HG02759 (cell line): ENCODE results near the gene C1orf159.

Source experiments
- ATAC-seq: cut with Tn5 transposase; IDR thresholded peaks from one replicate; pipeline ENCODE4 v1.9.1; 2021; ENCODE audit warnings: mild to moderate bottlenecking, moderate library complexity; ENCODE audit not compliant: unreplicated experiment

Gene C1orf159

DNA sequence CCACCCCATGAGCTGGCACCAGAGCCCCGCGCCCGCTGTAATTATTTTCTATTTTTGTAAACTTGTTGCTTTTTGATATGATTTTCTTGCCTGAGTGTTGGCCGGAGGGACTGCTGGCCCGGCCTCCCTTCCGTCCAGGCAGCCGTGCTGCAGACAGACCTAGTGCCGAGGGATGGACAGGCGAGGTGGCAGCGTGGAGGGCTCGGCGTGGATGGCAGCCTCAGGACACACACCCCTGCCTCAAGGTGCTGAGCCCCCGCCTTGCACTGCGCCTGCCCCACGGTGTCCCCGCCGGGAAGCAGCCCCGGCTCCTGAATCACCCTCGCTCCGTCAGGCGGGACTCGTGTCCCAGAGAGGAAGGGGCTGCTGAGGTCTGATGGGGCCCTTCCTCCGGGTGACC is 60.9 kb downstream of the C1orf159 start:
- ATAC-seq: no peak

DNA sequence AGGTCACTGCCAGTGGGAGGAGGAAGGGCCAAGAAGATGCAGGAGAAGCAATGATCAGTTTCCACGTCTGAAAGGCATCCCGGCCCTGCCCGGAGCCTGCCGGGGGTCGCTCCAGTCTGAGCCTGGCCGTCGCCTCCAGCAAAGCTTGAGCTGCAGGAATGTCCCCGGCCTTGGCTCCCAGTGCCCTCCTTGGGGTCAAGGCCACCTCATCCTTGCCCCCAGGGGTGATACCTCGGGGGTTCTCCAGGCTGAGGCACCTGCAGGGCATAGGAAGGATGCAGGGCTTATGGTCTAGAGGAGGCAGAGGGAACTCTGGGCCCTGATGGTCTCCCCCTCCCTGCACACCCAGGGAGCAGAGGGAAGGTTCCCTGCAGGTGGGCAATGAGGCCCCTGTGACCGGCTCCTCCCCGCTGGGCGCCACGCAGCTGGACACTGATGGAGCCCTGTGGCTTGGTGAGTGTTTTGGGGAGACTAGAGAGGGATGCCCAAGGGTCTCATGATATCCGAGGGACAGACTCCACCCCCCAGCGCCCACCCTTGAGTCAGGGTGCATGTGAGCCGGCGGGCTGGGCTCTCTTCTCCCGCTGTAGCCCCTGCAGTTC is 61.7 kb downstream of the C1orf159 start:
- ATAC-seq: no peak

DNA sequence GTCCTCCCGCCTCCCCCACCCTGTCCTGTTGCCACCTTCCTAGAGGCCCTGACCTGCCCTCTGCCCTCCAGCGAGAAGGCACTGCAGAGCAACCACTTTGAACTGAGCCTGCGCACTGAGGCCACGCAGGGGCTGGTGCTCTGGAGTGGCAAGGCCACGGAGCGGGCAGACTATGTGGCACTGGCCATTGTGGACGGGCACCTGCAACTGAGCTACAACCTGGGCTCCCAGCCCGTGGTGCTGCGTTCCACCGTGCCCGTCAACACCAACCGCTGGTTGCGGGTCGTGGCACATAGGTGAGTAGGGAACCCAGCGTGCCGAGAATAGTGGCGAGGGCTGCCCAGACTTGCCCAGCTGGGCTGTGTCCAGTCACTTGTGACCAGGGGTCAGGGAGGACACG is 62.2 kb downstream of the C1orf159 start:
- no peak for ATAC-seq

DNA sequence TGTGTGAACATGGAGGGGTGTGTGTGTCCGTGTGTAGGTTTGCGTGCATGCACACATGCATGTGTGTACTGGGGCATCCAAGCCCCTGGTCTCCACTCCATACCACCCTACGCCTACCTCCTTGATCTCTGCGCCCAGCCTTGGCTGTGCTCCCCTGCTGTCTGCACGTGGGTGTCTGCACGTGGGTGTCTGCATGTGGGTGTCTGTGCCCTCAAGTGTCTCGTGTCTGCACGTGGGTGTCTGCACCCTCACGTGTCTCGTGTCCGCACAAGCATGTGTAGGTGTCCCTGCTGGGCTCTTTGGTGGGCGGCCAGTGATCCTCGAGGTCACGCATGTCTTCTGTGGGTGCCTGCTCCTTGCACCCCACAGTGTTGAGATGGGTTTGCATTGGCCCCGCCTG is 62.9 kb downstream of the C1orf159 start:
- ATAC-seq: no peak

GRCh38 chr1:1052003-1052840 is 63.7 kb downstream of the C1orf159 start:
- no peak for ATAC-seq

- no peak for ATAC-seq
These were observed 64.6 kb downstream of the C1orf159 start for GRCh38 chr1:1051127-1051810.

GRCh38 chr1:1050577-1051052 is 65.3 kb downstream of the C1orf159 start:
- no peak for ATAC-seq

DNA sequence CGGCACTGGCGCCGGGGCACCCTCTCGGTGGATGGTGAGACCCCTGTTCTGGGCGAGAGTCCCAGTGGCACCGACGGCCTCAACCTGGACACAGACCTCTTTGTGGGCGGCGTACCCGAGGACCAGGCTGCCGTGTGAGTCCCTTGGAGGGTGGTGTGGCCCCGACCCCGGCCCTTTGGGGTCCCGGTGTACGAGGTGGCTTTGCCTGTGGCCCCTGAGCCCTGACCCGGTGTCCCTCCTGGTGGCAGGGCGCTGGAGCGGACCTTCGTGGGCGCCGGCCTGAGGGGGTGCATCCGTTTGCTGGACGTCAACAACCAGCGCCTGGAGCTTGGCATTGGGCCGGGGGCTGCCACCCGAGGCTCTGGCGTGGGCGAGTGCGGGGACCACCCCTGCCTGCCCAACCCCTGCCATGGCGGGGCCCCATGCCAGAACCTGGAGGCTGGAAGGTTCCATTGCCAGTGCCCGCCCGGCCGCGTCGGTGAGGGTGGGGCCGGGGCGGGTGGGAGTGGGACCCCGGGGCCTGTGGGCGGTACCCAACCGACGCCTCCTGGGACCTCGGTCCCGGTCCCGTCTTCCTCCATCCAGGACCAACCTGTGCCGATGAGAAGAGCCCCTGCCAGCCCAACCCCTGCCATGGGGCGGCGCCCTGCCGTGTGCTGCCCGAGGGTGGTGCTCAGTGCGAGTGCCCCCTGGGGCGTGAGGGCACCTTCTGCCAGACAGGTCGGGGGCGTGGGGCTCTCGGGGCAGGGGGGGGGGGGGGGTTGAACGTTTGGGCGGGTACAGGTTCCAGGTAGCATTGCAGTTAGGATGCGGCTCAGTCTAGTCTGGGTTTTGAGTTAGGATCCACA is 66.3 kb downstream of the C1orf159 start:
- no peak for ATAC-seq

DNA sequence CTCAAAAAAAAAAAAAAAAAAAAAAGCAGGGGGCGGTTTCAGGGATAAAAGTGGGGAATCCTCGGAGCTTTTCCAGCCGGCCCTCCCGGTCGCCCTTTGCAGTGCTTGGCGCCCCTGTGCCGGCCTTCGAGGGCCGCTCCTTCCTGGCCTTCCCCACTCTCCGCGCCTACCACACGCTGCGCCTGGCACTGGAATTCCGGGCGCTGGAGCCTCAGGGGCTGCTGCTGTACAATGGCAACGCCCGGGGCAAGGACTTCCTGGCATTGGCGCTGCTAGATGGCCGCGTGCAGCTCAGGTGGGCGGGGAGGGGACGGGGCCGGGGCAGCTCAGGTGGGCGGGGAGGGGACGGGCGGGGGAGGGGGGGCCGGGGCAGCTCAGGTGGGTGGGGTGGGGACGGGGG is 67.1 kb downstream of the C1orf159 start:
- no peak for ATAC-seq

GRCh38 chr1:1047963-1048362 is 67.9 kb downstream of the C1orf159 start:
- no peak for ATAC-seq

- ATAC-seq: no peak
These were observed 68.5 kb downstream of the C1orf159 start for GRCh38 chr1:1047407-1047806.

DNA sequence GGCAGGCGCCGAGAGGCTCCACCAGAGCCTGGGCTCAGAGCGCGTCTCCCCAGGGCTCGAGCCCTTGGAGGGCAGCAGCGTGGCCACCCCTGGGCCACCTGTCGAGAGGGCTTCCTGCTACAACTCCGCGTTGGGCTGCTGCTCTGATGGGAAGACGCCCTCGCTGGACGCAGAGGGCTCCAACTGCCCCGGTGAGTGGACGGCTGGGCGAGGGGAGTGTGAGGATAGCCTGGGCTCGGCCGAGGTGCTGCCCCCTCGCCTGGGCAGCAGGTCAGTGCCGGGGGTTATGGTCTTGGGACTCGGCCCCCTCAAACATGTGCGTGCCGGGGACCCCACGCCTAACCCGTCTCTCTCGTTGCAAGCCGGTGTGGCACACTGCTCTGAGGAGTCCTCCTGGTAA is 69.1 kb downstream of the C1orf159 start:
- ATAC-seq: no peak

GRCh38 chr1:1046243-1046642 is 69.6 kb downstream of the C1orf159 start:
- ATAC-seq: no peak

- no peak for ATAC-seq
These were observed 70.8 kb downstream of the C1orf159 start for GRCh38 chr1:1045129-1045528.

DNA sequence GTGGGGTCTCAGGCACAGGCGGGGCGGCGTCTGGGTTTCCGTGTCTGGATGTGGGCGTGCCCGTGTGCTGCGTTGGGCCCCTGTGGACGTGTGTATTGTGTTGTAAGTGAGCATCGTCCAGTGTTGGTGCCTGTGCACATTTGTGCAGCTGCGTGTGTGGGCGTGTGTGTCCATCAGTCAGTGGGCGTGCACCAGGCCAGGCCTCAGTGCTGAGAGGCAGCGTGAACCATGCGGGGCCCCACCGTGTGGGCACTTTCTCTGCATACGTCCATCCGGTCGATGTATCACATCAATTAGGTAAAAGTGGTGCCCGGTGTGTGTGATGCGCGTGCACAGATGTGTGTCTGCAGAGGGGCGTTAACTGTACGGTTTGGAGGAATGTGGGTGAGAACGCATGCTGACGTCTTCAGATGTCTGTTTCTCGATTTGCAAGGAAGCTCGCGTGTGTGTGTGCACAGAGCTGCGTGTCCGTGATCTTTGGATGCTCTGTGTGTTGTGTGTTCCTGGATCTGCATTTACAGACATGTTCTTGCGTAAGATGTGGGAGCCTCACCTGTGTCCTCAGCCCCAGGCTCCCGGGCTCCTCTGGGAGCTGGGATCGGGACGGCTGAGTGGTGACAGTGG is 71.3 kb downstream of the C1orf159 start:
- no peak for ATAC-seq

DNA sequence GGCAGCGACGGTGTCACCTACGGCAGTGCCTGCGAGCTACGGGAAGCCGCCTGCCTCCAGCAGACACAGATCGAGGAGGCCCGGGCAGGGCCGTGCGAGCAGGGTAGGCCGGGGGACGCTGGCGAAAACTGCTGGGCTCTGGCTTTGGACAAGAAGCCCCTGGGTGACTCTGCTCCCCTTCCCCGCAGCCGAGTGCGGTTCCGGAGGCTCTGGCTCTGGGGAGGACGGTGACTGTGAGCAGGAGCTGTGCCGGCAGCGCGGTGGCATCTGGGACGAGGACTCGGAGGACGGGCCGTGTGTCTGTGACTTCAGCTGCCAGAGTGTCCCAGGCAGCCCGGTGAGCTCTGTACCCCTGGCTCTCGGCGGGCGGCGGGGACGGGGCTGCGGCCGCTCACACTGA is 72.0 kb downstream of the C1orf159 start:
- no peak for ATAC-seq

DNA sequence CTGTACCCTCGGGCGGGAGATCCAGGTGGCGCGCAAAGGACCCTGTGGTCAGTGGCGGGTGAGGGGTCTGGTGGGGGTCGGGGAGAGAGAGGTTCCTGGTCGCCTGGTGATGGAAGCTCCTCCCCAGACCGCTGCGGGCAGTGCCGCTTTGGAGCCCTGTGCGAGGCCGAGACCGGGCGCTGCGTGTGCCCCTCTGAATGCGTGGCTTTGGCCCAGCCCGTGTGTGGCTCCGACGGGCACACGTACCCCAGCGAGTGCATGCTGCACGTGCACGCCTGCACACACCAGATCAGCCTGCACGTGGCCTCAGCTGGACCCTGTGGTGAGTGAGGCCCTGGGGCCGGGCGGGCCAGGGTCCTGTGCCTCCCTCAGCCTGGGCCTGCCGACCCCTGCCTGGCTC is 72.5 kb downstream of the C1orf159 start:
- ATAC-seq: no peak

GRCh38 chr1:1042835-1043234 is 73.1 kb downstream of the C1orf159 start:
- no peak for ATAC-seq

DNA sequence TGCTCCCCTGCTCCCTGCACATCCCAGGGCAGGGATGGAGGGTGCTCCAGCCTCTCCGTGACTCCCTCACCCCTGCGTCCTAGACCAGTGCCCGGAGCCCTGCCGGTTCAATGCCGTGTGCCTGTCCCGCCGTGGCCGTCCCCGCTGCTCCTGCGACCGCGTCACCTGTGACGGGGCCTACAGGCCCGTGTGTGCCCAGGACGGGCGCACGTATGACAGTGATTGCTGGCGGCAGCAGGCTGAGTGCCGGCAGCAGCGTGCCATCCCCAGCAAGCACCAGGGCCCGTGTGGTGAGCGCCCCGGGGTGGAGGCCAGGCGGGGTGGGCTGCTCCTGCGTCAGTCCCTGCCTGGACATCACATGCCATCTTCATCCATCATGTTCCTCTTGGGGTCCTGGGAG is 74.0 kb downstream of the C1orf159 start:
- ATAC-seq: no peak

- ATAC-seq: peak; percentile 7
These were observed 74.8 kb downstream of the C1orf159 start for GRCh38 chr1:1041092-1041523.
